GM06990 (cell line): ENCODE measurements around the gene TAF5L.

Source experiments
- DNase-seq: peaks from one replicate; pipeline ENCODE4 v3.0.0-alpha.2; 2011; ENCODE audit not compliant: insufficient read length; ENCODE audit errors: extremely low read depth
- H3K27me3 ChIP-seq: replicated peaks from 2 replicates; pipeline ENCODE4 v1.6.0; 2011; ENCODE audit warnings: low read length; ENCODE audit not compliant: control insufficient read depth, insufficient read depth
- H3K36me3 ChIP-seq: 2 replicates; pipeline ENCODE4 v1.5.1; 2011; ENCODE audit warnings: low read length; ENCODE audit not compliant: control insufficient read depth, insufficient read depth
- H3K4me3 ChIP-seq: replicated peaks from 2 replicates; pipeline ENCODE4 v1.5.1; 2011; ENCODE audit warnings: low read depth, mild to moderate bottlenecking, control low read depth, low read length
- CTCF ChIP-seq: IDR thresholded peaks from 2 replicates; pipeline ENCODE4 v1.5.1; 2011; ENCODE audit warnings: low read length, control low read depth, mild to moderate bottlenecking, inconsistent platforms; ENCODE audit not compliant: insufficient read depth, poor library complexity, severe bottlenecking

Gene TAF5L

GRCh38 chr1:229631148-229631547 is 5.2 kb upstream of the TAF5L start:
- no peak overlapping the region for H3K4me3 ChIP-seq
- no peak for DNase-seq
- H3K27me3 ChIP-seq = no peaks in the 10 kb centered on the region
- TF ChIP-seq CTCF = no peak
- peaks cover 16% of the 10 kb centered on the region for H3K36me3 ChIP-seq

- peaks cover 3% of the 10 kb centered on the region; the same call in 1 of the 2 replicates for H3K36me3 ChIP-seq
- no peak overlapping the region for H3K4me3 ChIP-seq
- no peak for TF ChIP-seq CTCF
- no peaks in the 10 kb centered on the region for H3K27me3 ChIP-seq
- DNase-seq = no peak
These were observed 3.3 kb upstream of the TAF5L start for GRCh38 chr1:229629261-229629660.

GRCh38 chr1:229627003-229627402 is 1.1 kb upstream of the TAF5L start:
- Histone ChIP-seq H3K27me3 (no peaks in the 10 kb centered on the region), H3K4me3 (peak overlapping the region; percentile 97), H3K36me3 (no peaks in the 10 kb centered on the region)
- DNase-seq = no peak
- no peak for TF ChIP-seq CTCF

- TF ChIP-seq CTCF = no peak
- peak; percentile 75 for DNase-seq
- Histone ChIP-seq H3K36me3 (no peaks in the 10 kb centered on the region), H3K4me3 (peak overlapping the region; percentile 91), H3K27me3 (no peaks in the 10 kb centered on the region)
These were observed 629 bp downstream of the TAF5L start for GRCh38 chr1:229625071-229625914.

GRCh38 chr1:229624521-229625070 is 1.3 kb downstream of the TAF5L start:
- H3K27me3 ChIP-seq = no peaks in the 10 kb centered on the region
- no peak for DNase-seq
- no peaks in the 10 kb centered on the region for H3K36me3 ChIP-seq
- TF ChIP-seq CTCF = no peak
- H3K4me3 ChIP-seq = peak overlapping the region; percentile 91

GRCh38 chr1:229623838-229624237 is 2.1 kb downstream of the TAF5L start:
- Histone ChIP-seq H3K4me3 (no peak overlapping the region), H3K27me3 (no peaks in the 10 kb centered on the region), H3K36me3 (no peaks in the 10 kb centered on the region)
- no peak for TF ChIP-seq CTCF
- no peak for DNase-seq
